OCI-LY1 (cell line): ENCODE data around the gene CEP128.
"Not testable (repeated sequence)": the region's sequence is repeated elsewhere in the genome, so short reads cannot be mapped to it uniquely, and the experiment has no call there.

Experiments used
- H2AFZ ChIP-seq: fragments of 200-600 bp; sonication (generic), shearing (Covaris generic); 2 replicates; pipeline ENCODE4 v1.6.0; 2014; ENCODE audit warnings: antibody characterized with exemption, mild to moderate bottlenecking, low read length
- H3F3A ChIP-seq: fragments of 200-600 bp; sonication (generic), shearing (Covaris generic); 2 replicates; pipeline ENCODE4 v1.6.0; 2014; ENCODE audit warnings: mild to moderate bottlenecking, antibody characterized with exemption, low read length, moderate library complexity; ENCODE audit not compliant: insufficient read depth
- H3K27ac ChIP-seq: fragments of 200-600 bp; sonication (generic); 2 replicates; pipeline ENCODE4 v1.5.1; 2014; ENCODE audit warnings: low read length, mixed run types, mild to moderate bottlenecking, low read depth; ENCODE audit not compliant: poor library complexity, severe bottlenecking
- H3K27me3 ChIP-seq: fragments of 200-600 bp; sonication (generic); 2 replicates; pipeline ENCODE4 v1.6.0; 2014; ENCODE audit warnings: antibody characterized with exemption, mild to moderate bottlenecking, low read length, moderate library complexity; ENCODE audit not compliant: insufficient read depth
- H3K36me3 ChIP-seq: fragments of 200-600 bp; sonication (generic); 2 replicates; pipeline ENCODE4 v1.6.1; 2014; ENCODE audit warnings: mild to moderate bottlenecking, antibody characterized with exemption, low read length, moderate library complexity, mixed read lengths; ENCODE audit not compliant: insufficient read depth
- H3K4me1 ChIP-seq: fragments of 200-600 bp; sonication (generic); 2 replicates; pipeline ENCODE4 v1.5.1; 2014; ENCODE audit warnings: mild to moderate bottlenecking, low read length, moderate library complexity; ENCODE audit not compliant: insufficient read depth, severe bottlenecking
- H3K4me2 ChIP-seq: fragments of 200-600 bp; sonication (generic), shearing (Covaris generic); 2 replicates; pipeline ENCODE4 v1.6.1; 2014; ENCODE audit warnings: low read length
- H3K4me3 ChIP-seq: fragments of 200-600 bp; sonication (generic); 2 replicates; pipeline ENCODE4 v1.5.1; 2014; ENCODE audit warnings: low read length, low read depth, mild to moderate bottlenecking, mixed read lengths; ENCODE audit not compliant: poor library complexity, severe bottlenecking
- H3K79me2 ChIP-seq: fragments of 200-600 bp; shearing (Covaris generic); 2 replicates; pipeline ENCODE4 v1.6.1; 2016; ENCODE audit warnings: mixed run types, low read length, mixed read lengths; ENCODE audit not compliant: insufficient read depth
- H3K9ac ChIP-seq: fragments of 200-600 bp; sonication (generic), shearing (Covaris generic); 2 replicates; pipeline ENCODE4 v1.6.1; 2014; ENCODE audit warnings: mild to moderate bottlenecking, low read length, mixed read lengths
- H3K9me2 ChIP-seq: fragments of 200-600 bp; sonication (generic), shearing (Covaris generic); 2 replicates; pipeline ENCODE4 v1.6.1; 2014; ENCODE audit warnings: low read depth, mild to moderate bottlenecking, low read length, mixed read lengths
- H3K9me3 ChIP-seq: fragments of 200-600 bp; shearing (Covaris generic); 2 replicates; pipeline ENCODE4 v1.6.1; 2014; ENCODE audit warnings: low read length, mixed read lengths
- H4K20me1 ChIP-seq: fragments of 200-600 bp; sonication (generic), shearing (Covaris generic); 2 replicates; pipeline ENCODE4 v1.6.0; 2016; ENCODE audit warnings: mild to moderate bottlenecking, low read length; ENCODE audit not compliant: insufficient read depth
- CTCF ChIP-seq: fragments of 200-600 bp; sonication (generic), shearing (Covaris generic); IDR thresholded peaks from 2 replicates; pipeline ENCODE4 v1.5.1; 2017; ENCODE audit warnings: mild to moderate bottlenecking, antibody characterized with exemption, low read length, moderate library complexity, mixed read lengths
- EZH2 ChIP-seq: fragments of 200-600 bp; sonication (generic), shearing (Covaris generic); IDR thresholded peaks from 2 replicates; pipeline ENCODE4 v1.8.0; 2017; ENCODE audit warnings: borderline replicate concordance, mixed run types, mild to moderate bottlenecking, antibody characterized with exemption, low read length, moderate library complexity, mixed read lengths

Gene CEP128

GRCh38 chr14:80924365-80925103 is 17.0 kb downstream of the CEP128 start:
- H3K4me3 ChIP-seq: no peak overlapping the region
- H3K4me1 ChIP-seq: peaks cover 11% of the 10 kb centered on the region
- peaks cover 10% of the 10 kb centered on the region; the same call in 1 of the 2 replicates for H3K9me3 ChIP-seq
- H2AFZ ChIP-seq: no peak overlapping the region
- no peak overlapping the region for H3K4me2 ChIP-seq
- H3K9me2 ChIP-seq: no peaks in the 10 kb centered on the region
- no peaks in the 10 kb centered on the region for H3F3A ChIP-seq
- no peak overlapping the region for H3K27ac ChIP-seq
- no peak overlapping the region for H3K9ac ChIP-seq
- no peak for TF ChIP-seq EZH2
- TF ChIP-seq CTCF: no peak
- peaks cover 72% of the 10 kb centered on the region for H3K36me3 ChIP-seq
- no peaks in the 10 kb centered on the region for H3K27me3 ChIP-seq
- H4K20me1 ChIP-seq: no peaks in the 10 kb centered on the region
- peaks cover 27% of the 10 kb centered on the region for H3K79me2 ChIP-seq

- no peak overlapping the region for H3K27ac ChIP-seq
- H3K9me2 ChIP-seq: no peaks in the 10 kb centered on the region
- TF ChIP-seq EZH2: no peak
- TF ChIP-seq CTCF: no peak
- no peaks in the 10 kb centered on the region for H3F3A ChIP-seq
- H3K9me3 ChIP-seq: peaks cover 10% of the 10 kb centered on the region; the same call in 1 of the 2 replicates
- no peak overlapping the region for H2AFZ ChIP-seq
- peaks cover 16% of the 10 kb centered on the region for H3K79me2 ChIP-seq
- H3K4me3 ChIP-seq: no peak overlapping the region
- H3K36me3 ChIP-seq: peaks cover 64% of the 10 kb centered on the region
- H4K20me1 ChIP-seq: no peaks in the 10 kb centered on the region
- H3K9ac ChIP-seq: no peak overlapping the region
- H3K4me2 ChIP-seq: no peak overlapping the region
- H3K4me1 ChIP-seq: peaks cover 8% of the 10 kb centered on the region
- no peaks in the 10 kb centered on the region for H3K27me3 ChIP-seq
These were observed 18.2 kb downstream of the CEP128 start for GRCh38 chr14:80923368-80923767.

- Histone ChIP-seq H3K9me2 (no peaks in the 10 kb centered on the region), H3K4me1 (no peaks in the 10 kb centered on the region), H3K27ac (no peak overlapping the region), H2AFZ (no peak overlapping the region), H3K4me2 (no peak overlapping the region), H3K9ac (no peak overlapping the region), H3K36me3 (peaks cover 56% of the 10 kb centered on the region), H4K20me1 (no peaks in the 10 kb centered on the region), H3K9me3 (no peaks in the 10 kb centered on the region), H3K4me3 (no peak overlapping the region), H3K27me3 (no peaks in the 10 kb centered on the region), H3F3A (no peaks in the 10 kb centered on the region), H3K79me2 (peaks cover 4% of the 10 kb centered on the region; the same call in 1 of the 2 replicates)
- TF ChIP-seq EZH2: no peak
- no peak for TF ChIP-seq CTCF
These were observed 21.9 kb downstream of the CEP128 start for GRCh38 chr14:80919622-80920021.

GRCh38 chr14:80912013-80912412 is 29.5 kb downstream of the CEP128 start:
- H3F3A ChIP-seq, H3K9me2 ChIP-seq, H3K9ac ChIP-seq, H3K27ac ChIP-seq, H3K4me3 ChIP-seq, H3K79me2 ChIP-seq, H3K4me1 ChIP-seq, H2AFZ ChIP-seq, H3K4me2 ChIP-seq, H3K27me3 ChIP-seq, H3K9me3 ChIP-seq, H4K20me1 ChIP-seq: not testable (repeated sequence)
- peaks cover 53% of the 10 kb centered on the region for H3K36me3 ChIP-seq
